Lower lobe of right lung (tissue), 2 donors: ENCODE data around the gene ABLIM3. TPM values are rescaled to one million over a fixed set of nuclear protein-coding genes. Genes with fewer than 3 reads are reported as not detected.
"Not testable (repeated sequence)": the region's sequence is repeated elsewhere in the genome, so short reads cannot be mapped to it uniquely, and the experiment has no call there.

Experiments
- ATAC-seq, 2 donors: fragments of 200-7000 bp; cut with Tn5 transposase; one replicate each; pipeline ENCODE4 v1.9.1; 2020 to 2022; ENCODE audit warnings: mild to moderate bottlenecking in 2 of 2, moderate library complexity in 2 of 2
- DNase-seq: peaks from one replicate; pipeline ENCODE4 v3.0.0-alpha.2; 2020
- H3K27ac ChIP-seq: fragments of 200-600 bp; one replicate; pipeline ENCODE4 v1.8.0; 2022
- H3K27me3 ChIP-seq: fragments of 200-600 bp; one replicate; pipeline ENCODE4 v1.8.0; 2022; ENCODE audit warnings: low read depth
- H3K36me3 ChIP-seq: fragments of 200-600 bp; one replicate; pipeline ENCODE4 v1.8.0; 2022; ENCODE audit warnings: mild to moderate bottlenecking
- H3K4me1 ChIP-seq: fragments of 200-600 bp; one replicate; pipeline ENCODE4 v1.8.0; 2022
- H3K4me3 ChIP-seq: fragments of 200-600 bp; one replicate; pipeline ENCODE4 v1.8.0; 2022; ENCODE audit warnings: mild to moderate bottlenecking
- H3K9me3 ChIP-seq: fragments of 200-600 bp; one replicate; pipeline ENCODE4 v1.8.0; 2022
- CTCF ChIP-seq: fragments of 200-600 bp; IDR thresholded peaks from one replicate; pipeline ENCODE4 v1.8.0; 2022; ENCODE audit warnings: antibody characterized with exemption, mild to moderate bottlenecking
- intact Hi-C: fragments of 100-400 bp; cut with DNase I; formaldehyde crosslinking; loops from one replicate; pipeline ENCODE4 v1.11.0; 2022
- total RNA-seq: library from RNA; stranded (reverse); fragmentation: NEBNext Ultra II Directional; extraction: Animal tissue kit (Norgen Biotek cat#: 25700); gene quantifications from one replicate; pipeline ENCODE4 v1.2.1, GENCODE V29; 2021
- donor health status: DM: no; HTN: yes; CAD: no; lungs with severe emphysema.

ABLIM3 gene
- total RNA-seq, 1 donor from 2014 or later = 26.7 TPM

- Histone ChIP-seq H3K27ac (no peak overlapping the region), H3K27me3 (no peaks in the 10 kb centered on the region), H3K9me3 (no peaks in the 10 kb centered on the region), H3K36me3 (peaks cover 5% of the 10 kb centered on the region), H3K4me1 (peaks cover 11% of the 10 kb centered on the region), H3K4me3 (no peak overlapping the region)
- ATAC-seq (no peak), DNase-seq (no peak)
- intact Hi-C loops = no loop called here
- TF ChIP-seq CTCF = no peak
Observed at GRCh38 chr5:149181732-149182131, 40.4 kb downstream of the ABLIM3 start.

GRCh38 chr5:149182241-149182640 lies 40.9 kb downstream of the ABLIM3 start:
- no peak for TF ChIP-seq CTCF
- H3K4me3 ChIP-seq = no peak overlapping the region
- H3K9me3 ChIP-seq = no peaks in the 10 kb centered on the region
- no peaks in the 10 kb centered on the region for H3K27me3 ChIP-seq
- intact Hi-C loops = no loop called here
- H3K4me1 ChIP-seq = peaks cover 11% of the 10 kb centered on the region
- DNase-seq = no peak
- ATAC-seq = no peak
- H3K36me3 ChIP-seq = peaks cover 5% of the 10 kb centered on the region
- no peak overlapping the region for H3K27ac ChIP-seq

- no peak for TF ChIP-seq CTCF
- DNase-seq (no peak), ATAC-seq (no peak)
- Histone ChIP-seq H3K4me3 (no peak overlapping the region), H3K4me1 (no peaks in the 10 kb centered on the region), H3K36me3 (peaks cover 5% of the 10 kb centered on the region), H3K9me3 (no peaks in the 10 kb centered on the region), H3K27ac (no peak overlapping the region), H3K27me3 (no peaks in the 10 kb centered on the region)
- intact Hi-C loops = no loop called here
Observed at GRCh38 chr5:149185067-149185466, 43.8 kb downstream of the ABLIM3 start.

GRCh38 chr5:149186506-149186905 lies 45.2 kb downstream of the ABLIM3 start:
- DNase-seq (no peak), ATAC-seq (no peak)
- H3K36me3 ChIP-seq = peaks cover 5% of the 10 kb centered on the region
- no peaks in the 10 kb centered on the region for H3K27me3 ChIP-seq
- intact Hi-C loops = no loop called here
- no peaks in the 10 kb centered on the region for H3K9me3 ChIP-seq
- no peak overlapping the region for H3K27ac ChIP-seq
- TF ChIP-seq CTCF = no peak
- no peak overlapping the region for H3K4me3 ChIP-seq
- H3K4me1 ChIP-seq = no peaks in the 10 kb centered on the region

- ATAC-seq, H3K27ac ChIP-seq, DNase-seq, H3K4me1 ChIP-seq, H3K9me3 ChIP-seq, H3K36me3 ChIP-seq, H3K4me3 ChIP-seq, intact Hi-C loops, H3K27me3 ChIP-seq: not testable (repeated sequence)
Observed at GRCh38 chr5:149187617-149188016, 46.3 kb downstream of the ABLIM3 start.

- H3K9me3 ChIP-seq = no peaks in the 10 kb centered on the region
- H3K27ac ChIP-seq = no peak overlapping the region
- peaks cover 5% of the 10 kb centered on the region for H3K36me3 ChIP-seq
- H3K4me3 ChIP-seq = no peak overlapping the region
- no peak for ATAC-seq
- intact Hi-C loops = no loop called here
- H3K4me1 ChIP-seq = no peaks in the 10 kb centered on the region
- TF ChIP-seq CTCF = no peak
- no peak for DNase-seq
- no peaks in the 10 kb centered on the region for H3K27me3 ChIP-seq
Observed at GRCh38 chr5:149188383-149188782, 47.1 kb downstream of the ABLIM3 start.
